Breast epithelium (tissue), 4 donors: Measurements from ENCODE around the gene WIPF1. TPM values are rescaled to one million over a fixed set of nuclear protein-coding genes. Genes with fewer than 3 reads are reported as not detected.

Experiments
- DNase-seq, 2 donors: peaks; one replicate each; pipeline ENCODE4 v3.0.0-alpha.2; 2019; ENCODE audit warnings: low spot score in 2 of 2
- H3K27ac ChIP-seq, 2 donors: fragments of 200-600 bp; sonication (generic) in 1 of 2; one replicate each; pipeline ENCODE4 v1.5.1; 2016 to 2019; ENCODE audit warnings: mild to moderate bottlenecking in 1 of 2
- H3K27me3 ChIP-seq, 2 donors: fragments of 200-600 bp; sonication (generic) in 1 of 2; one replicate each; pipeline versions ENCODE4 v1.5.1 to v1.6.0; 2017 to 2019; ENCODE audit warnings: control low read depth in 1 of 2, mild to moderate bottlenecking in 1 of 2
- H3K36me3 ChIP-seq: fragments of 200-600 bp; one replicate; pipeline ENCODE4 v1.5.1; 2019
- H3K4me1 ChIP-seq, 2 donors: fragments of 200-600 bp; sonication (generic); one replicate each; pipeline ENCODE4 v1.5.1; 2016 to 2019; ENCODE audit warnings: control low read depth in 1 of 2
- H3K4me3 ChIP-seq, 3 donors: fragments of 200-600 bp; sonication (generic); 1 replicate in 2 of 3; 2 replicates in 1 of 3; pipeline ENCODE4 v1.5.1; 2016 to 2019; ENCODE audit warnings: mild to moderate bottlenecking in 3 of 3, moderate library complexity in 2 of 3
- H3K9me3 ChIP-seq, 2 donors: fragments of 200-600 bp; sonication (generic) in 1 of 2; one replicate each; pipeline ENCODE4 v1.5.1; 2016 to 2019; ENCODE audit warnings: control low read depth in 1 of 2
- POLR2A ChIP-seq: fragments of 450-650 bp; IDR thresholded peaks from one replicate; pipeline ENCODE4 v1.6.1; 2016; ENCODE audit warnings: antibody characterized with exemption, mild to moderate bottlenecking, moderate library complexity
- POLR2AphosphoS5 ChIP-seq, 3 donors: sonication (generic); formaldehyde crosslinking; IDR thresholded peaks; one replicate each; pipeline ENCODE4 v1.6.1; 2017; ENCODE audit warnings: antibody characterized with exemption in 3 of 3
- intact Hi-C: fragments of 100-400 bp; cut with DNase I; formaldehyde crosslinking; loops from one replicate; pipeline ENCODE4 v1.15.1; 2023; ENCODE audit warnings: low total_unique reads
- total RNA-seq, 3 donors: library from RNA; depleted of rRNA; stranded (reverse); fragments of >200 nt; gene quantifications; one replicate each; pipeline ENCODE4 v1.1.0, GENCODE V29; 2016
- TF ChIP-seq, protein P1 (sequence below), 3 donors: fragments of 450-650 bp; IDR thresholded peaks; one replicate each; pipeline ENCODE4 v1.5.1; 2016 to 2017; ENCODE audit warnings: antibody characterized with exemption in 3 of 3, mild to moderate bottlenecking in 3 of 3, moderate library complexity in 3 of 3

Gene WIPF1
- total RNA-seq, 3 donors from 2014 or later: 17.6 to 43.2 (median 24.9) TPM

DNA sequence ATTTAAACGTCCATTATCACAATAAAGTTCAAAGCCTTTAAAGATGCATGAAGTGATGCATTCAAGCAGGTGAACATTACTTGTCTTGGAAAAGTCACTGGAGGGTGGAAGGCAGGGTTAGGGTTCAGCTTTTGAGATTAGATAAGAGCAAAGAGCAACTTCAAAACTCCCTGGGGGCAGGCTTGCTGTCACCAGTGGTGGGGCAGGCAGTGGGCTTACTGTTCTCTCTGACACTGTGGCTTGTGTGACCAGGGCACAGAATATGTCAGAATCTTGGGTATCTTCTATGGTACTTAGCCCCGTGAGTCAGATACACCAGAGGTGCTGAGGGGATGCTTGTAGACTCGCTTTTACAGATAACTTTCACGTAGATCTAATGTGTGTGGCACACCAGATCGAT is 52.8 kb downstream of the WIPF1 start:
- H3K4me3 ChIP-seq: no peak overlapping the region
- no peaks in the 10 kb centered on the region for H3K27me3 ChIP-seq
- intact Hi-C loops: no loop called here
- no peak overlapping the region for H3K27ac ChIP-seq
- no peaks in the 10 kb centered on the region for H3K36me3 ChIP-seq
- DNase-seq: no peak
- H3K4me1 ChIP-seq: no peaks in the 10 kb centered on the region
- no peaks in the 10 kb centered on the region for H3K9me3 ChIP-seq
- TF ChIP-seq POLR2AphosphoS5 (IDR thresholded peaks at IDR 0.05) (no peak), POLR2A (no peak)
- TF ChIP-seq, protein P1, sequence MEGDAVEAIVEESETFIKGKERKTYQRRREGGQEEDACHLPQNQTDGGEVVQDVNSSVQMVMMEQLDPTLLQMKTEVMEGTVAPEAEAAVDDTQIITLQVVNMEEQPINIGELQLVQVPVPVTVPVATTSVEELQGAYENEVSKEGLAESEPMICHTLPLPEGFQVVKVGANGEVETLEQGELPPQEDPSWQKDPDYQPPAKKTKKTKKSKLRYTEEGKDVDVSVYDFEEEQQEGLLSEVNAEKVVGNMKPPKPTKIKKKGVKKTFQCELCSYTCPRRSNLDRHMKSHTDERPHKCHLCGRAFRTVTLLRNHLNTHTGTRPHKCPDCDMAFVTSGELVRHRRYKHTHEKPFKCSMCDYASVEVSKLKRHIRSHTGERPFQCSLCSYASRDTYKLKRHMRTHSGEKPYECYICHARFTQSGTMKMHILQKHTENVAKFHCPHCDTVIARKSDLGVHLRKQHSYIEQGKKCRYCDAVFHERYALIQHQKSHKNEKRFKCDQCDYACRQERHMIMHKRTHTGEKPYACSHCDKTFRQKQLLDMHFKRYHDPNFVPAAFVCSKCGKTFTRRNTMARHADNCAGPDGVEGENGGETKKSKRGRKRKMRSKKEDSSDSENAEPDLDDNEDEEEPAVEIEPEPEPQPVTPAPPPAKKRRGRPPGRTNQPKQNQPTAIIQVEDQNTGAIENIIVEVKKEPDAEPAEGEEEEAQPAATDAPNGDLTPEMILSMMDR (IDR thresholded peaks at IDR 0.05): no peak

GRCh38 chr2:174544156-174544555 is 53.4 kb downstream of the WIPF1 start:
- TF ChIP-seq POLR2A (no peak), POLR2AphosphoS5 (IDR thresholded peaks at IDR 0.05) (no peak)
- TF ChIP-seq, protein P1 (IDR thresholded peaks at IDR 0.05): no peak
- no peak for DNase-seq
- Histone ChIP-seq H3K27ac (no peak overlapping the region), H3K4me1 (no peaks in the 10 kb centered on the region), H3K27me3 (no peaks in the 10 kb centered on the region), H3K4me3 (no peak overlapping the region), H3K9me3 (no peaks in the 10 kb centered on the region), H3K36me3 (no peaks in the 10 kb centered on the region)
- intact Hi-C loops: no loop called here

DNA sequence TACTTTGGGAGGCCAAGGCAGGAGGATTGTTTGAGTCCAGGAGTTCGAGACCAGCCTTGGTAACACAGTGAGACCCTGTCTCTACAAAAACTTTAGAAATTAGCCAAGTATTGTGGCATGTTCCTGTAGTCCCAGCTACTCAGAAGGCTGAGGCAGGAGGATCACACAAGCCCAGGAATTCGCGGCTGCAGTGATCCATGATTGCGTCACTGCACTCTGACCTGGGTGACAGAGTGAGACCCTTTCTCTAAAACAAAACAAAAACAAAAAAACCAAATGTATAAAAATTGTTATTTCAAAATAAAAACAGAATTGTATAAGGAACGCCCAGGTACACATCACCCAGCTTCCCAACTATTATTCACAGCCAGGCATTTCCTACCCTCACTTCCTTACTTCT is 56.7 kb downstream of the WIPF1 start:
- intact Hi-C loops: no loop called here
- no peak overlapping the region for H3K27ac ChIP-seq

GRCh38 chr2:174535757-174536703 is 61.6 kb downstream of the WIPF1 start:
- Histone ChIP-seq H3K4me1 (no peaks in the 10 kb centered on the region), H3K27ac (no peak overlapping the region), H3K4me3 (no peak overlapping the region), H3K27me3 (no peaks in the 10 kb centered on the region), H3K36me3 (no peaks in the 10 kb centered on the region), H3K9me3 (no peaks in the 10 kb centered on the region)
- TF ChIP-seq POLR2AphosphoS5 (IDR thresholded peaks at IDR 0.05) (no peak), POLR2A (no peak)
- TF ChIP-seq, protein P1 (IDR thresholded peaks at IDR 0.05): no peak
- no peak for DNase-seq
- intact Hi-C loops: no loop called here

More for the DNA sequence above, 56.7 kb downstream of the WIPF1 start:
- Histone ChIP-seq H3K4me1 (no peaks in the 10 kb centered on the region), H3K9me3 (no peaks in the 10 kb centered on the region), H3K27me3 (no peaks in the 10 kb centered on the region), H3K4me3 (no peak overlapping the region), H3K36me3 (no peaks in the 10 kb centered on the region)
- DNase-seq: no peak
- TF ChIP-seq, protein P1 (IDR thresholded peaks at IDR 0.05): no peak

DNA sequence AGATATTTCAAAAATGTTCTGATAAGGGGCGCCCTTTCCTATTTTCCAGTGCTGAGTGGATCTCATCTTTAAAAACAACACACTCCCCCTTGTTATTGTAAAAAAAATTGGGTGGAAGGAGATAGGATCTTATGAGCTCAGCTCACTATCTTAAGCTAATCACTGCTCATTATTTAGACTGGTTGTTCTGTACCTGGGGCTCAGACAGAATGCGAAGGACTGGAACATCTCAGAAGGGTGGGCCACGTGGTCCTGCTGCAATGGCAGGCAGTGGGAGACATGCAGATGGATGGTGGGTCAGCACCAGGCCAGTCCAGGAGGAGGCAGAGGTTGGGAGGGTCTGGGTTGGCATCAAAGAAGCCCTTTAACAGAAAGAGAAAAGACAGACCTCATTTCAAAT is 62.5 kb downstream of the WIPF1 start:
- H3K4me1 ChIP-seq: no peaks in the 10 kb centered on the region
- no peak for DNase-seq
- H3K4me3 ChIP-seq: no peak overlapping the region
- H3K27me3 ChIP-seq: no peaks in the 10 kb centered on the region
- intact Hi-C loops: no loop called here
- H3K9me3 ChIP-seq: no peaks in the 10 kb centered on the region
- TF ChIP-seq, protein P1 (IDR thresholded peaks at IDR 0.05): no peak
- TF ChIP-seq POLR2A (no peak), POLR2AphosphoS5 (IDR thresholded peaks at IDR 0.05) (no peak)
- H3K27ac ChIP-seq: no peak overlapping the region
- H3K36me3 ChIP-seq: no peaks in the 10 kb centered on the region
